GM18520 (cell line): ENCODE results near the gene ADRM1.

ENCODE experiments used
- ATAC-seq: cut with Tn5 transposase; IDR thresholded peaks from one replicate; pipeline ENCODE4 v1.9.1; 2021; ENCODE audit not compliant: unreplicated experiment

The ADRM1 gene

DNA sequence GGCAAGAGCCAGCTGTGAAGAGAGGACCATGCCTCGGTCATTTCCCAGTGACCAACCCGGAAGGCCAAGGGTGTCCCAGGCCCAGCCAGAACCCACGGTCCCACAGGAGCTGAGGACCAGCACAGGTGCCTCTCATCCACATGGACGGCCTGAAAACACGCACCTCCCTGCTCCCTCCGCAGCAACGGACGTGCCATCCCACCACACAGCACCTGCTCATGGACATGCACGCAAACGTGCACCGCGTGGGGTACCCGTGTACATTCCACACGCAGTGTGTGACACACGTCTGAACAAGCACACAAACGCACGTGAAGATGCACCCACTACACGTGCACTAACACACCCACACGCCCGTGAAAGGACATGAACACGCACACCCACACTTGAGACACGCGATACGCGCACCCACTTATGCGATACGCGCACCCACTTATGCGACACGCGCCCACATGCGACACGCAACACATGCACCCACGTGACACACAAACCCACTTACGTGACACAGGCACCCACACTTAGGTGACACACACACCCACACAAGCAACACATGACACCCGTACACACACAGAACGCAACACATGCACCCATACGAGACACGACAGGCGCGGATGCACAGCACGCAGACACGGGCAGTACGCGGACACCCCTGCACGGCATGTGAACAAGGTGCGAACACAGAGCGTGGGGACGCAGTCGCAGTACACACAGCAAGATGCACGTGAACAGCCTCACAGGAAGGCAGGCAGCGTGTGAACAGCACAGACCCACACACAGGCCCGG lies 34.2 kb downstream of the ADRM1 start:
- no peak for ATAC-seq

DNA sequence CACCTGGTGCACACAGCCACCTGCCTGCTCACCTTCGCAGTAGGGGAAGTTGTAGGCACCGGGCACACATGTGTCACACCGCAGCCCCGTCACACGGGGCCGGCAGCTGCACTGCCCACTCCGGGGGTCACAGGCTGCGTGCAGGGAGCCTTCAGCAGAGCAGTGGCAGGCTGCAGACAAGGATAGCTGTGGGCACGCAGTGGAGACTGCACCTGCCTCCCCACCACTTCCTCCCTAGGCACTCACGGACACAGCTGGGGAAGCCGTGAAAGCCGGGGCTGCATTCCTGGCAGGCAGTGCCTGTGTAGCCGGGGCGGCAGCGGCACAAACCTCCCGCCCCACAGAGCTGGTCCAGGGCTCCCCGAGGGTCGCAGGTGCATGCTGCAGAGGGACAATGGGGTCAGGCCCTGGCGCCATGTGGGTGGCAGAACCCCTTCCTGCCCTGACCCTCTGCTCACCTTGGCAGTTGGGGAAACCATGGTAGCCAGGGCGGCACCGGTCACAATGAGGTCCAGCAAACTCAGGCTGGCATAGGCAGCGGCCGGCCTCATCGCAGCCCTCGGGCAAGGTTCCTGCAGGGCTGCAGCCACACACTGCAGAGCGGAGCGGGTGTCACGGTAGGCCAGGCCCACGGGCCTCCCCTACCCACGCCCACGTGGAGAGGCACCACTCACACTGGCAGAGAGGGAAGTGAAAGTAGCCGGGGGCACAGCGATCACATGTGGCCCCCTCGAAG lies 34.9 kb downstream of the ADRM1 start:
- no peak for ATAC-seq

DNA sequence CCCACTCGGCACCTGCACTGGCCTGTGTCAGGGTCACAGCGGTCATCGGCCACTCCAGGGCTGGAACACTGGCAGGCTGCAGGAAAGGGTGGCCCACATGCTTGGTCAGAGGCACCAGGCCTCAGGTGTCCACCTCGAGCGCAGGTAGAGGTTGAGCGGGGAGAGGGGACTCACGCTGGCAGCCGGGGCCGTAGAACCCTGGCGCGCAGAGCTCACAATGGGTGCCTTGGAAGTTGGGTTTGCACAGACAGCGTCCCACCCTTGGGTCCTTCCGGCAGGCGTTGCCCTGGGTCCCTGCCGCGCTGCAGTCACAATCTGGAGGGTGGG lies 35.5 kb downstream of the ADRM1 start:
- no peak for ATAC-seq

DNA sequence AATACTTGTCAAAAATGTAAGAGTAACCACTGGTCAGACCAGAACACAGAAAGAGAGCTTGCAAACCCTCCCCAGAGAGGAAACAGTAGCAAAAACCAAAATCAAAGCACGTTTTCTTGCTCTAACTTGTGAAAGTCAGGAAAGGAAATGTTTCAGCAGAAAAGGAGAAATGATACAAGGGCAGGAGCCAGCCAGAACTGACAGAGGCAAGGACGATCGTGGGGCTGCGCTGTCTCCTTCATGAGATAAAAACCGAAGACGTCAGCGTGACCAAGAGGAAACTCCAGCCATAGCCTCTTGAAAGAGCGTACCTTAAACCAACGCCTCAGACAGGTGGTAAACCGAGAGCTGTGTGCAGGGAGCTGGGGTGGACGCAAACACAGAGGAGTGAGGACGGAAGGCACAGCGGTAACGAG lies 36.9 kb downstream of the ADRM1 start:
- no peak for ATAC-seq

DNA sequence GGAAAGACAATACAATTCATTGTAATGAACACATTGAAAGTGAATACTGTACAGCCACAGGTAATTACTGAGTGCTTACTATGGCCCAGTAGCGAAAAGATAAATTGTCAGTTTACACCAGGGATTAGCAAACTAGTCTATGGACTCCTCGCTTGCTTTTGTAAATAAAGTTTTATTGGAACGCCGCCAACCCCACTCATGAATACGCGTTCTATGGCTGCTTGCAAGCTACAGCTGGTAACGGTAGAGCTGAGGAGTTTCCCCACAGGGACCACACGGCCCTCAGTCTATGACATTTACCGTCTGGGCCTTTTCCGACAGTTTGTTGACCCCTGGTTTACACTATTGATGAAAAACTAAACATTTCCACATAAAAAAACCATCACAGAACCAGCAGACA lies 40.1 kb downstream of the ADRM1 start:
- ATAC-seq, result no peak

DNA sequence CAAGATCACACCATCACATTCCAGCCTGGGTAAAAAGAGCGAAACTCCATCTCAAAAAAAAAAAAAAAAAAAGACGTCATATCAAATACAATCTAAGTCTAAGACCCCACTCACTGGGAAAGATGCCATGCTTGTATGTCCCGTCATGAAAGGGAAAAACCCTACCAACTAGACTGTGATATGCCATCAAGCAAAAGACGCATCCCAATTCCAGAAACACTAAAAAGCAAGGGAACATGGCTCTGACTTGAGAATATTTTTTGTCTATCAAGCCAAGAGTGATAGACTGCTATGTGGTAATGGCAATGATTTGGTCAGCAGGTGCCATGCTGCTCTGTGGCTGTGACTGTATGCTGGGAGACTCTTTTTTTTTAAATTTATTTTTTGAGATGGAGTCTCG lies 41.3 kb downstream of the ADRM1 start:
- no peak for ATAC-seq

DNA sequence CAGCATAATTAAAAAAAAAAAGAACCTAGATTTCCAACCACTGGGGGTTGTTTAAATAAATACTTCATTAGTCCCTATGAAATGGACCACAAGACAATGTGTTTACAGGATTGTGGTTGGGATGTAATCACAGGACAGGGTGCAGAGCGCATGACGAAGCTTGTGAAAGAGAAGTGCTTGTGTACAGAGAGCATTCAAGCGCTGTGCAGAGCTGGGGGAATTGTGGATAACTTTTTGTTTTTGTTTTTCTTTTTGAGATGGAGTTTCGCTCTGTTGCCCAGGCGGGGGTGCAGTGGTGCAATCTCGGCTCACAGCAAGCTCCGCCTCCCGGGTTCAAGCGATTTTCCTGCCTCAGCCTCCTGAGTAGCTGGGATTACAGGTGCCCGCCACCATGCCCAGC lies 42.0 kb downstream of the ADRM1 start:
- no peak for ATAC-seq

DNA sequence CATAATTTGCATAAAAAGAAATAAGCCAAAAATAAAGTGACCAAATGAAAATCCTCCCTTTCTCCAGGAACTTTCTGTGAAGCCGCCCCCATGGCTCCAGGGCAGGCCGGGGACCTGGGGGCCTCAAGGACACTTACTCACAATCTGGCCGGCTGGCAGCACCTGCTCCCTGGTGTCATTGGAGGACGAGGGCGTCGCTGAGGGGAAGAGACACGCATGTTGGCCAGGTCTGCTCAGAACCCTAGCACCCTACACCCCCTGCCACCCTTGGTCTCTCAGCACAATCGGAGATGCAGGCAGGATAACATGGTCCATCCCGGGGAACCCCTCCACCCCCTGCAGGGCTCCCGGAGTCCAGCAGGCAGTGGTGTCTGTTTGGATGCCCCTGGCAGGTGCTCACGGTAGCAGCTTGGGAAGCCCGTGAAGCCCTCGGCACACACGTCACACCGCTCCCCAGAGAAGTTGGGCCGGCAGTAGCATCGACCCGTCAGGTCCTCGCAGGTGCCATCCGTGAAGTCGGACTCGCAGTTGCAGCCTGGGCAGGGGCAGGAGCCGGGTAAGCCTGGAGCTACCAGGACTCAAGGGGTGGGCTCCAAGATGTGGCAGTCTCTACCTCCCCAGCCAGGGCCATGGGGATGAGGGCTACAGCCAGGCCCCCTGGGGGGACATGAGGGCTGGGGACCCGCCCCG lies 43.0 kb downstream of the ADRM1 start:
- ATAC-seq, result no peak

DNA sequence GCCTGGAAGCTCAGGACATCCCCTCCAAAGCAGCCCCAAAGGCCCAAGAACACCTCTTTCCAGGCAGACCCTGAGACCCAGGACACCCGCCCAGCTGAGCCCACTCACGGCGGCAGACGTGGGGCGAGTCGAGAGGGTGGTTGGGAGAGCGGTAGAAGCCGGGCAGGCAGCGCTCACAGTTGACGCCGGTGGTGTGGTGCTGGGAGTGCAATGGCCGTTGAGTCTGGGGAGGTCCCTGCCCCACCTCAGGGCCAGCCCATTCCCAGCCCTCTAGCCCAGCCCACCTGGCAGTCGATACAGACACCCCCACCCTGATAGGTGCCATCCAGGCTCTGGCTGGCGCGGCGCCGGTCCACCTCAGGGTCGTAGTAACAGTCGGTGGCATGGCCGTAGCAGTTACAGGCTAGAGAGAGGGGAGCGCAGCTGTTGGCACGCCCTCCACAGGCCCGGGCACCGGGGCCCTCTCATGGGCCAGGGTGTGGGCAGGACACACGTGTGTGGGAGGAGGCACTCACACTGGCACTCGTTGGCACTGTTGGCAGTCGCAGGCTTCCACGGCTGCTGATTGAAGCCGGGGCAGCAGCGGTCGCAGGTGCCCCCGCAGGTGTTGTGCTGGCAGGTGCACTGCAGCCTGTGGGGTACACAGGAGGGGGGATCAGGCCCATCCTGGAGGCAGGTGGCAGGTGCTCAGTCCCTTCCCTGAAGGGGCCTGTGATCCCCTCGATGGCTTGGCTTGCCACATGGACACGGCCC lies 43.8 kb downstream of the ADRM1 start:
- no peak for ATAC-seq

DNA sequence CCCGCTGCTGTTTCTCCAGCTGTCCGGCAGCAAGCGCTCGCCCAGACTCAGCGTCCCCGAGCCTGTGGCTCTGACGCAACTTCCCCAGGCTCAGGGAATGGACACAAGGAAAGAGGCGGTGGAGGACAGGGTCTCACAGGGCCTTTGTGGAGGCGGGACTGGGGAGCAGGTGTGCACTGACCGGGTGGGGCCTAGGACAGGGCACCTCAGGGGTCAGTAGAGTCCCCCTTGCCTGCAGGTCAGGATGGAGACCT lies 44.3 kb downstream of the ADRM1 start:
- no peak for ATAC-seq

DNA sequence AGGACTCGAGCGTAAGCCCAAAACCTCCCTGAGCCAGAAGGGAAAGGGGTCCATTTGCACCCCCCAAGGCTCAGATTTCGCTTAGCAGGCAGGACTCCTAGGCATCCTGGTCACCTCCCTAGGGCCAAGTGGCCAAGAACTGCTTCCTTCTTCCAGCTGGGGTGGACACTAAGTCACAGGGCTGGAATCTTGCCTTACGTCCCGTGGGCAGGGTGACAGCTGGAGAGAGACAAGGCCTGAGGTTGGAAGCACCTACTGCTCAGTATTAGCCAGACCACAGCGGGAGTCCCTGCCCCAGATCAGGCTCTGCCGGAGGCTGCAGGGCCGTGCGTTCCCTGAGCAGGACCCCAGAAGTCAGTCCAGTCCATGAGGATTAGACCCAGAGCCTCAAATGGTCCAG lies 44.6 kb downstream of the ADRM1 start:
- ATAC-seq, result no peak

DNA sequence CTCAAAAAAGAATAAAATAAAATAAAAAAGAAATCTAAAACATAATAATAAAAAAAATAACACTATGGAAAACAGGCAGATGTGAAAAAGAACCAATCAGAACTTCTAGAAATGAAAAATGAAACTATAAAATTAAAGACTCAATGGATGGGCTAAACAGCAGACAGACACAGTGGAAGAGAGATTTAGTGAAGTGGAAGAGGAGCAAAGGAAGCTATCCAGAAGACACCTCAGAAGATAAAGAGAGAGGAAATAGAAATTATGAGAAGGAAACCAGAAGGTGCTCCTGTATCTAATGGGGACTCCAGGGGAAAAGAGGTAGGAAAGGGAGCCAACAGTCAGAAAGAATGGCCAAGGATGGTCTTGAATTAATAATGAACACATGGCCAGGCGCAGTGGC lies 45.8 kb downstream of the ADRM1 start:
- no peak for ATAC-seq

DNA sequence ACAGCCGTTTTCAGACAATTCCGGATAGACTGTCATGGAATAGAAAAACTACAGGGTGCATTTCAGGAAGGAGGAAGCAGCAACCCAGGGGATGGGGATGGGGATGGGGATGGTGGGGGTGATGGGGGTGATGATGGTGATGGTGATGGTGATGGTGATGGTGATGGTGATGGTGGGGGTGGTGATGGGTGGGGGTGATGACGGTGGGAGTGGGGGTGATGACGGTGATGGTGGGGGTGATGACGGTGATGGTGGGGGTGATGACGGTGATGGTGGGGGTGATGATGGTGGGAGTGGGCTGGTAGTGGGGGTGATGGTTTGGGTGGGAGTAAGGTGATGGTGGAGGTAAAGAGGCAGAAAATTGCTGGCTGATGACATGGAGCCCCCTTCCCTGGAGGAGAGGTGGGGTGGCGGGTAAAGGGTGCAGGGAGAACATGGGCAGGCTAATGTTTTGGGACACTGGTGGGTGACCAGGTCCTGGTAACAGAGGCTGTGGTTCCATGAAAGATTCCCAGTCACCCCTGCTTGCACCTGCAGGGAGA lies 46.8 kb downstream of the ADRM1 start:
- ATAC-seq, result no peak

DNA sequence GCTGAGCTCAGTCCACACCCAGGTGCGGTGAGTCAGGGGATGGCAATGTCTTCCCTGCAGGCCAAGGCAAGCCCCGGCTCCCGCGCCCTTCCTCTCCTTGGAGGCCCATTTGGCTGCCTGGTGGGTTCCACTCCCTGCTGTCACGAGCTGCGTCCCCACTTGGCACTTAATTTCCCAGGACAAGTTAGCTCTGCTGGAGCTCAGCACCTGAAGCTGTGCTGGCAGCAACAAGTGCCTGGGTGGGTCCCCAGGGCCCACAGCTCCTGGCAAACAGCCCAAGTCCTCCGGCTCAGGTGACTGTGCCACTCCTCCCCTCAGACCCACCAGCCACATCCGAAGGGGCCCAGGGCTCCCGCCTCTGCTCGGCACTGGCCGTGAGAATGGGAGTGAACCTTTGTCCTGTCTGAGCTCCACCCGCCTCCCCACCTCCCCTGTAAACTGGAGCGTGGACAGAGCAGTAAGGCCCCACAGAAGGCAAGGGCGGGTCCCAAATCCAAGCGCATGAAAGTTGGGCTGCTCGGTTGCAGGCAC lies 47.4 kb downstream of the ADRM1 start:
- no peak for ATAC-seq

DNA sequence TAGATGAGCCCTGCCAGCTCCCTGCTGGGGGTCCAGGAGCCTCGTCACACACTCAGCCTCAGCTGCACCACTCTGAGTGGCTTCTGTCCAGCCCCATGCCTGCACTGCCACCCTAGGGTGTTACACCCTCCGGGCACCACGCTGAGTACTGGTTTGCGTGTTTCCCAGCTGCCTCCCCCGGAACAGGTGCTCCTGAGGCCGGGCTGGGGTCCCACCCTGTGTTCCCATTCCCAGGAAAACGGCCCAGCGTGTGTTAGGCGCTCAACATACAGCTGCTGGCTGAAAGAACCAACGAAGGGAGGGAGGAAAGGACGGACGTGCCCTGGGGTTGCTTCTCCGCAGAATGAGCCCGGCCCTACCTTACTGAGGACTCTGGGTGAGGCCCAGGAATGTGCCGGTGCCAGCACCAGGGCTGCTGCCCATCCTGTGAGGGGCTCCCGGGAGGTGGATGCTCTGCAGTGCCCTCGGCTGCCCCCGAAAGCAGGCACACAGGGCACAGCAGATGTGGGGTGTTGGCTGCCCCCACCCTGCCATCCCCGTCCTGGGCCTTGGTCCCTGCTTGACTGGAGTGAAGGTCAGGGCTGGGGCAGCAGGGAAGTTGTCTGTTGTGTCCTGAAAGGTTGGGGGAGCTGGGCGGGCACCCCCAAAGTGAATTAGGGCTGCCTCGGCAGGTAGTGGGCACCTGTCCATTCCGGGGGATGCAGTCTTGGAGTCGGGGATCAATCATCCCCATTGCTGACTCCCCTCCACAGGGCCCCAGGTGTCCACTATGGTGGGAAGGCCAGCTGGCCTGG lies 48.0 kb downstream of the ADRM1 start:
- no peak for ATAC-seq

DNA sequence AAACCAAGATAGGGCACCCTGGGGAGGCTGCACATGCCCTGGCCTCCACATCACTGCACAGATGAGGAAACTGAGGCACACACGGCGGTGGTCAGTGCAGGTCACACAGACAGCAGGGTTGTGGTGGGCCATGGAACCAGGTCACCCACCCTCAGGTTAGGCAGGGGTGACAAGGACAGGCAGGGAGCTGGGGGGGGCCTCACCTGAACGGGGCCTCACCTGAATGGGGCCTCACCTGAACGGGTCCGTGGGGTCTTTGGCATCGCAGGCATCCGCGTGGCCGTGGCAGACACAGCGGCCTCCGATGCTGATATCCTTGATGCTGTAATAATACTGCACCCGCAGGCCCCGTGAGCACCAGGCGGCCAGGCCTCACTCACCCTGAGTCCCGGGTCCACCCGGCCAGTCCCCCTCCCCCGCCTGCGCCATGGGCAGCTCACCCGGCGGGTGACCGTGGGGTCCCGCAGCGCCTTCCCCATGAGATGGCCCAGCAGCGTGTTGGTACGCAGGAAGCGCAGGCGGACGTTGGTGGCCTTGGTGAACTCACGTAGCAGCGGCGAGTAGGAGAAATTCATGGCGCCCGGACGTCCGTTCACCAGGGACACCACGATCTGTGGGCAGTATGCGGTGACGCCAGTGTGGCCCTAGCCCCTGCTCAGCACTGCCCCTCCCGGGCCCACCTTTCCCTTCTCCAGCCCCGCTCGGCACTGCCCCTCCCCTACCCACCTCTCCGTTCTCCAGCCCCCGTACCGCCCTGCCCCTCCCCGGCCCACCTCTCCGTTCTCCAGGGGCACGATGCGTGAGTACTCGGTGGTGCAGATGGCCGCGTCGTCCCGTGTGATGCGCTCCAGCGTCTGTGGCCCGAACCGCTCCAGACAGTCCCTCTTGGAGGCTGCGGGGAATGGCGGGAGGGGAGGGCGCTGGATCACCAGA lies 48.9 kb downstream of the ADRM1 start:
- ATAC-seq, result no peak

DNA sequence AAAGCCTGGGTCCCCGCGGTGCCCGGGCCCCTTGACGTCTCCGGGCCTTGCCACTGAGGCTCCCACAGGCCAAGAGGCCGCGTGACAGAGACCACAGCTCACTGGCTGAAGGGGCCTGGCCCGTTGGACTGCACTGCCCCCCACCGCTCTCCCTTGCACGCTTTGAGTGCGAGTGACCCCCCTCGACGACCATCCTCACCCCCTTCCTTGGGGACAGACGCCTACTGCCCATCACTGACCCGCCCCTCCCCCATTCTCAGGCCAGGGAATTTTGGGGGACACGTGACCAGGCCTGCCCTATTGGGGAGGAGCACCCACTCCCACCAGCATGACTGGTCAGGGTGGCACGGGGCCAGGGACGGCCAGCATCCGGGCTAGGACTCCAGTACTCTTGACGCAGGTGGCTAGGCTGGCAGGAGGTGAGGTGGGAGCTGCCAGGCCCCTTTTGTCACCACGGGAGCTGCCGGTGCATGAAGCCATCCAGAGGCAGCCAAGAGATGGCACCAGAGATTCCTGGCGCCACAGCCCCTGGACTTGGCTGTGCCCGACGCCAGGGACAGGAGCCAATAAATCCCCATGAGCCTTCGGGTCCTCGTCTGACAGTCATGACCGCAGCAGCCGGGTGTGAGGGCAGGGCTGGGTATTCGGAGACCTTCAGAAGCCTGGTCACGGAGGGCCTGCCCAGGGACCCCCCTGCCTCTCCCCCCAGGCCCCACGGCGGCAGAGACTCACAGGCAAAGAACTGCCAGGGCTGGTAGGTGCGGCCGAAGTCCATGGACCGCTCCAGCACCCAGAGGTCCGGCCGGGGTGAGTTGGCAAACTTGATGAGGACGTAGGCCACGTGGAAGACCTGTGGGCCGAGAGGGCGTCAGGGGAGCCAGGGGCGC lies 49.8 kb downstream of the ADRM1 start:
- no peak for ATAC-seq

DNA sequence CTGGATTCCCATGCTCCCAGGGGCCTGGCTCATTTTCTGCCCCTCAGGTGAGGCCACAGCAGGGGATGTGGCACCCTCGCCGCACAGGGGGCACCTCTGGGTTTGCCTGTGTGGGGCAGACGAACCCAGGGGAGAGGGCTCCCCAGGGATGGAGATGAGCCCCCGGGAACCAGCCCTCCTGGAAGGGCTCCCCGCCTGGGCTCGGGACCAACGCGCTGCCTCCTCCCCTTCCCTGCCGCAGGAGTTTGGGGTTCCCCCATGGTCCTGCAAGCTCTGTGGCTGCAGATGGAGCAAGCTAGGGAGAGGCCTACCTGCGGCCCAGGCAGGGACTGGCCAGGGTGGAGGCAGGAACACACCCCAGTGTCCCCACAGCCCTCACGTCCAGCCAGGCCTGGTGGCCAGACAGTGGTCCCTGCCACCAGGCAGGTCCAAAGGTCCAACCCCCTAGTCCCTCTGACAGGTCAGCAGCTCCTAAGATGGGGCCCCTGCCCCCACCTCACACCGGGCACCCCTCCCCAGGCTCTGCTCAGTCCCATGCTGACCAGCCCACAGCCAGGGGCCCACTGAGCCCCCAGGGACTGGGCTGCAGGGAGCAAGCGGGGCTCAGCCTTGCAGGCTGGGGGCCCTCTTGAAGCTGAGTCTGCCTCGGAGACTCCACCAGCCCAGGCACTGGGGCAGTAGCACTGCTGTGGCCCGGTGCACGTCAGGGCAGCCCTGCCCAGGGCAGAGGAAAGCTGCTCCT lies 50.7 kb downstream of the ADRM1 start:
- ATAC-seq, result no peak
